PC-9 (cell line): ENCODE data around the gene RCAN1. TPM values are rescaled to one million over a fixed set of nuclear protein-coding genes. Genes with fewer than 3 reads are reported as not detected.

Experiments
- BruUV-seq: library from RNA; stranded (reverse); fragments of 400-500 nt; replicated peaks from 2 replicates; lab custom pipeline; 2021; lab: Mats Ljungman, UMichigan
- CTCF ChIA-PET: fragments of 300-600 bp; sonication (Branson Sonifier 250); formaldehyde crosslinking; loops from one replicate; lab custom pipeline; 2022; ENCODE audit warnings: antibody characterized with exemption; lab: Charles Lee
- POLR2A ChIA-PET: fragments of 300-600 bp; sonication (Branson Sonifier 250); formaldehyde crosslinking; loops from one replicate; lab custom pipeline; 2022; ENCODE audit warnings: antibody characterized with exemption; ENCODE audit not compliant: unreplicated experiment; lab: Charles Lee
- DNase-seq, 2 experiments: peaks; one replicate each; pipeline versions ENCODE4 v3.0.0 to v3.0.0-alpha.2; 2015 to 2022; ENCODE audit warnings: mixed read lengths in 1 of 2
- H2AFZ ChIP-seq: fragments of 200-600 bp; sonication (generic); 2 replicates; pipeline ENCODE4 v1.8.1; 2017; ENCODE audit warnings: antibody characterized with exemption
- H3F3A ChIP-seq: fragments of 200-600 bp; sonication (generic); 2 replicates; pipeline ENCODE4 v1.8.1; 2017; ENCODE audit warnings: antibody characterized with exemption, mild to moderate bottlenecking, low read depth; ENCODE audit not compliant: insufficient read depth
- H3K27ac ChIP-seq: fragments of 200-600 bp; sonication (generic); 2 replicates; pipeline ENCODE4 v1.6.1; 2016; ENCODE audit warnings: mixed run types
- H3K27me3 ChIP-seq: fragments of 200-600 bp; sonication (generic); 2 replicates; pipeline ENCODE4 v1.6.1; 2016; ENCODE audit warnings: low read depth, mixed run types; ENCODE audit not compliant: insufficient read depth
- H3K36me3 ChIP-seq: fragments of 200-600 bp; sonication (generic); 2 replicates; pipeline ENCODE4 v1.6.1; 2016; ENCODE audit warnings: low read depth, mixed run types
- H3K4me1 ChIP-seq: fragments of 200-600 bp; sonication (generic); replicated peaks from 2 replicates; pipeline ENCODE4 v1.6.1; 2016; ENCODE audit warnings: mixed run types; ENCODE audit not compliant: insufficient read depth
- H3K4me2 ChIP-seq: fragments of 200-600 bp; sonication (generic); 2 replicates; pipeline ENCODE4 v1.6.1; 2017; ENCODE audit warnings: mixed run types
- H3K4me3 ChIP-seq: fragments of 200-600 bp; sonication (generic); 2 replicates; pipeline ENCODE4 v1.6.1; 2016; ENCODE audit warnings: mixed run types
- H3K79me2 ChIP-seq: fragments of 200-600 bp; sonication (generic); 2 replicates; pipeline ENCODE4 v1.6.1; 2017; ENCODE audit warnings: low read depth, mixed run types
- H3K9me2 ChIP-seq: fragments of 200-600 bp; sonication (generic); 2 replicates; pipeline ENCODE4 v1.8.1; 2017; ENCODE audit warnings: mild to moderate bottlenecking; ENCODE audit not compliant: insufficient read depth
- H3K9me3 ChIP-seq: fragments of 200-600 bp; sonication (generic); 2 replicates; pipeline ENCODE4 v1.8.1; 2016; ENCODE audit warnings: low read depth; ENCODE audit not compliant: insufficient read depth
- H4K20me1 ChIP-seq: fragments of 200-600 bp; sonication (generic); 2 replicates; pipeline ENCODE4 v1.8.1; 2017; ENCODE audit not compliant: insufficient read depth
- EZH2 ChIP-seq: fragments of 200-600 bp; sonication (generic); IDR thresholded peaks from 2 replicates; pipeline ENCODE4 v1.8.0; 2017; ENCODE audit warnings: antibody characterized with exemption, low read depth
- intact Hi-C: fragments of 100-400 bp; cut with micrococcal nuclease; formaldehyde crosslinking; loops from one replicate; pipeline ENCODE4 v1.10.0; 2022; ENCODE audit not compliant: unreplicated experiment
- total RNA-seq: library from RNA; stranded (reverse); gene quantifications from 2 replicates; pipeline ENCODE4 v1.2.3, GENCODE V29; 2021
- TF ChIP-seq, protein P1 (sequence below): fragments of 200-600 bp; sonication (generic); conservative IDR thresholded peaks from 2 replicates; pipeline ENCODE4 v1.6.1; 2017; ENCODE audit warnings: mixed run types, antibody characterized with exemption, mild to moderate bottlenecking, moderate library complexity

Gene RCAN1
- total RNA-seq, 1 experiment from 2014 or later = 7.2 TPM

DNA sequence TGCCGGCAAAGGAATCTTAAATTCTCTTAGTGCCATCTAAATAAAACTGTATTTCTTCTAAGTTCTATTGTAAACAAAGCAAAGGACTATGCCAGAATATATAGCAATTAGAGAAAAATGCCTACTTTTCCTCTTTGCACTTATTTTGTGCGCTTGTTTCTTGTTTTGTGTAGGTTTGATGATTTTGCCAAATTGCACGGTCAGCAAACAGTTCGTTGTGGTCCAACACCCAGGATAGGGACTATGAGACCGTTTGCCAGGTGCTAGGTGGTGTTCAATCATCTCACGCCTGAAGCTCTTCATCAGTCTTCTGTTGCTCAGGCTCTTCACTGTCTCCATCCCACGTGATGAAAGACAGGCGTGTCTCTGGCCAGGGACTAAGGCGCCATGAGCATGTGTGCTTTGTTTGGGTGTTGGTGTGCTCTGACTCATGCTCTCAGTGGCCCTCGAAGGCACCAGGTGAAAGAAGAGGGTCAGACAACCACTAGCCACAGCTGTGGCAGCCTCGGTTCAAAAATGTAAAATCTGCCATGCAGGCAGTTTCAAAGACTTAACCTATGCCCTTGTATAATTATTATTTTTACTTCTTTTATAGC, 66.0 kb downstream of the RCAN1 start:
- no peak for TF ChIP-seq EZH2
- TF ChIP-seq, protein P1, sequence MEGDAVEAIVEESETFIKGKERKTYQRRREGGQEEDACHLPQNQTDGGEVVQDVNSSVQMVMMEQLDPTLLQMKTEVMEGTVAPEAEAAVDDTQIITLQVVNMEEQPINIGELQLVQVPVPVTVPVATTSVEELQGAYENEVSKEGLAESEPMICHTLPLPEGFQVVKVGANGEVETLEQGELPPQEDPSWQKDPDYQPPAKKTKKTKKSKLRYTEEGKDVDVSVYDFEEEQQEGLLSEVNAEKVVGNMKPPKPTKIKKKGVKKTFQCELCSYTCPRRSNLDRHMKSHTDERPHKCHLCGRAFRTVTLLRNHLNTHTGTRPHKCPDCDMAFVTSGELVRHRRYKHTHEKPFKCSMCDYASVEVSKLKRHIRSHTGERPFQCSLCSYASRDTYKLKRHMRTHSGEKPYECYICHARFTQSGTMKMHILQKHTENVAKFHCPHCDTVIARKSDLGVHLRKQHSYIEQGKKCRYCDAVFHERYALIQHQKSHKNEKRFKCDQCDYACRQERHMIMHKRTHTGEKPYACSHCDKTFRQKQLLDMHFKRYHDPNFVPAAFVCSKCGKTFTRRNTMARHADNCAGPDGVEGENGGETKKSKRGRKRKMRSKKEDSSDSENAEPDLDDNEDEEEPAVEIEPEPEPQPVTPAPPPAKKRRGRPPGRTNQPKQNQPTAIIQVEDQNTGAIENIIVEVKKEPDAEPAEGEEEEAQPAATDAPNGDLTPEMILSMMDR = no peak
- ChIA-PET CTCF (no interaction called here), POLR2A (no interaction called here)
- no TSS peak for BruUV-seq
- Histone ChIP-seq H3K27ac (no peak overlapping the region), H3K9me3 (no peaks in the 10 kb centered on the region), H3K4me1 (peaks cover 46% of the 10 kb centered on the region), H4K20me1 (no peaks in the 10 kb centered on the region), H3K79me2 (no peaks in the 10 kb centered on the region), H3K9me2 (no peaks in the 10 kb centered on the region), H3K36me3 (no peaks in the 10 kb centered on the region), H3F3A (peaks cover 29% of the 10 kb centered on the region), H3K27me3 (no peaks in the 10 kb centered on the region), H2AFZ (no peak overlapping the region), H3K4me3 (no peak overlapping the region), H3K4me2 (no peak overlapping the region)
- DNase-seq = no peak
- intact Hi-C loops = loop anchor here (5.0 kb wide), 1 partner anchor 33 kb away; no protein-coding TSS in a partner anchor

DNA sequence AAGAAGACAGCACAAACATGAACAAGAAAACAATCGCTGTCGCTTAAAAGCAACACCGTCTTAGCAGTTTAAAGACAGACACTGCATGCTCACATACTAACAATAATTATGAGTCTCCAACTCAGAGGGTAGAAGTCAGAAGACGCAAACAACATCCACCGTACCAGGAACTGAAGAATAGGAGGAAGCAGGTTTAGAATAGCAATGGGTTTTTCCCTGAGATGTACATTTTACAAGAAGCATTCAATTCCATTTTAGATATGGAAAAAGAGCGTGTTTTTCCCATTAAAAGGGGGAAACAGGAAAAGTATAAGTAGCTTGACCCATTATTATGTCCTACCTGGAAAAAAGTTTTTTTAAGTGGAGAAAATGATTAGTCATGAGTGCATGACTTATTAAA, 68.4 kb downstream of the RCAN1 start:
- intact Hi-C loops = loop anchor here (5.0 kb wide), 1 partner anchor 36 kb away; no protein-coding TSS in a partner anchor
- Histone ChIP-seq H3K9me2 (no peaks in the 10 kb centered on the region), H3K9me3 (no peaks in the 10 kb centered on the region), H3K4me2 (peak overlapping the region; percentile 76), H3K36me3 (no peaks in the 10 kb centered on the region), H3K4me1 (peaks cover 50% of the 10 kb centered on the region), H4K20me1 (no peaks in the 10 kb centered on the region), H3F3A (peaks cover 35% of the 10 kb centered on the region), H3K27me3 (no peaks in the 10 kb centered on the region), H3K4me3 (no peak overlapping the region), H3K79me2 (no peaks in the 10 kb centered on the region), H3K27ac (peak overlapping the region; percentile 100), H2AFZ (no peak overlapping the region)
- no peak for DNase-seq
- ChIA-PET CTCF (no interaction called here), POLR2A (no interaction called here)
- TF ChIP-seq, protein P1 = no peak
- TF ChIP-seq EZH2 = no peak
- BruUV-seq = no TSS peak

DNA sequence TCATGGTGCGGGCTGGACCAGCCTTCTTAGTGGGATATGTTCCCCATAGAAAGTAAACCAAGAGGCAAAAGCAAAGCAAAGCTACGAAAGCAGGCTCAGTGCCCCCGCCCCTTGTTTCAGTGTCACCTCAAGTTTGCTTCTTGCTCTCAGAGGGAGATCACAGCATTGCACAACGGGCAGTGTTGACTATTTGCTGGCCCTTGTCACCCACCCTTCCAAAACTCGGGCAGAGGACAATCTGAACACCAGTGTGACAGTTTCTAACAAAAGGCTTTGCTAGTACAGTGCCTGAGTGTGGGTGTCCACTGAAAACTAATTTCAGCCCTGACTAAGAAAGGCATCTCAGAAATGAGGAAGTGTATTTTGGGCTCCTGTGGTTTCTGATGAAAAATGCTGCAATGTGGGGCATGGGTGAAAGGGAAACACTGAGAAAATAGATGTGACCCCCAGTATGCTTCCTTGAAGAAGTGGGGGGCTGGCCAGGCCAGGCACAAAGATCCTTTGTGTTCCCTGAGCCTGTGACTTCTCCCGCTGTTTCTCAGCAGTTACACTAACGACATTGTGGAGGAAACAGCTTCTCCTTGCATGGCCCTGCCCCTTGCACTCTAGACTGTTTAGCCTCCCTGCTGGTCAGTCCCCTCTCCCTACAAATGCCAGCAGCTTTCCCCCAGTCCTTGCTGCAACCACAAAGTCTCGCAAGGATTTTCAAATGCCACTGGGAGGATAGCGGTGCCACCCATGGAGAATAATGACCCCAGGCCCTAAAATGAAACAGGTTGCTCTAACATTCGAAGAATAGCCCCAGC, 69.6 kb downstream of the RCAN1 start:
- CTCF ChIA-PET = no interaction called here
- H3F3A ChIP-seq = peaks cover 35% of the 10 kb centered on the region
- H3K27ac ChIP-seq = peak overlapping the region; percentile 100
- H3K79me2 ChIP-seq = no peaks in the 10 kb centered on the region
- H3K4me2 ChIP-seq = peak overlapping the region; percentile 76
- POLR2A ChIA-PET = no interaction called here
- intact Hi-C loops = loop anchor here (1.0 to 5.0 kb wide), 3 partner anchors 19 to 58 kb away; no protein-coding TSS in a partner anchor
- no peaks in the 10 kb centered on the region for H3K9me2 ChIP-seq
- BruUV-seq = no TSS peak
- no peaks in the 10 kb centered on the region for H3K27me3 ChIP-seq
- no peak for TF ChIP-seq EZH2
- TF ChIP-seq, protein P1 = no peak
- H3K36me3 ChIP-seq = no peaks in the 10 kb centered on the region
- H3K4me3 ChIP-seq = peak overlapping the region; percentile 35; the same call in 1 of the 2 replicates
- peaks cover 50% of the 10 kb centered on the region for H3K4me1 ChIP-seq
- H3K9me3 ChIP-seq = no peaks in the 10 kb centered on the region
- H2AFZ ChIP-seq = peak overlapping the region; percentile 18; the same call in 1 of the 2 replicates
- peak; percentile 65 to 98 for DNase-seq
- H4K20me1 ChIP-seq = no peaks in the 10 kb centered on the region
